A673 (cell line): Measurements from ENCODE around the gene RALGPS1.

Experiments
- EZH2 ChIP-seq: fragments of 200-600 bp; sonication (generic); IDR thresholded peaks from 2 replicates; pipeline ENCODE4 v1.6.1; 2017; ENCODE audit warnings: borderline replicate concordance, low read depth, mild to moderate bottlenecking, mixed read lengths, antibody characterized with exemption, low read length; ENCODE audit not compliant: poor library complexity, severe bottlenecking
- TF ChIP-seq, protein P1 (sequence below): fragments of 300-800, 200-600 bp; sonication (generic); conservative IDR thresholded peaks from 2 replicates; pipeline ENCODE4 v1.5.1; 2017; ENCODE audit warnings: low read depth, mild to moderate bottlenecking, antibody characterized with exemption, low read length, moderate library complexity, mixed read lengths

DNA sequence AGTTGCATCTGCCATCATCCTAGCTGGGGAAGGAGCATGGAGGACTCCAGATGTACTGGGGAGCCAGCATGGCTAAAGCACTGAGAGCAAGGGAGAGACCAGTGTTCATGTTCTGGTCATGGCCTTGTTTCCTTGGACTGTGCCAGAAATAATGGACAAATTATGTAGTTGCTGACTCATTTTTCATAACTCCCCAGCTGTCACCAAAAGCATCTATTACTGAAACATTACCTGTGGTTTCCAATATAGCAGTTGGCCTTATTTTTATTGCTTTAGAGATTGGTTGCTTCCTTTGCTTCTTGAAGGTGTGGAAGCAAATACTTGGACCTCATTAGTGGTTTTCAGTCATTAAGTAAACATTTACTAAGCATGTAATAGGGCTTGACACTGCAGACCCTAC is 11.3 kb downstream of the RALGPS1 start:
- TF ChIP-seq, protein P1, sequence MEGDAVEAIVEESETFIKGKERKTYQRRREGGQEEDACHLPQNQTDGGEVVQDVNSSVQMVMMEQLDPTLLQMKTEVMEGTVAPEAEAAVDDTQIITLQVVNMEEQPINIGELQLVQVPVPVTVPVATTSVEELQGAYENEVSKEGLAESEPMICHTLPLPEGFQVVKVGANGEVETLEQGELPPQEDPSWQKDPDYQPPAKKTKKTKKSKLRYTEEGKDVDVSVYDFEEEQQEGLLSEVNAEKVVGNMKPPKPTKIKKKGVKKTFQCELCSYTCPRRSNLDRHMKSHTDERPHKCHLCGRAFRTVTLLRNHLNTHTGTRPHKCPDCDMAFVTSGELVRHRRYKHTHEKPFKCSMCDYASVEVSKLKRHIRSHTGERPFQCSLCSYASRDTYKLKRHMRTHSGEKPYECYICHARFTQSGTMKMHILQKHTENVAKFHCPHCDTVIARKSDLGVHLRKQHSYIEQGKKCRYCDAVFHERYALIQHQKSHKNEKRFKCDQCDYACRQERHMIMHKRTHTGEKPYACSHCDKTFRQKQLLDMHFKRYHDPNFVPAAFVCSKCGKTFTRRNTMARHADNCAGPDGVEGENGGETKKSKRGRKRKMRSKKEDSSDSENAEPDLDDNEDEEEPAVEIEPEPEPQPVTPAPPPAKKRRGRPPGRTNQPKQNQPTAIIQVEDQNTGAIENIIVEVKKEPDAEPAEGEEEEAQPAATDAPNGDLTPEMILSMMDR: no peak
- no peak for TF ChIP-seq EZH2
